BE2C (cell line): Measurements from ENCODE around the gene MAP3K19. TPM values are rescaled to one million over a fixed set of nuclear protein-coding genes. Genes with fewer than 3 reads are reported as not detected.

Source experiments
- DNase-seq: peaks from one replicate; pipeline ENCODE4 v3.0.0-alpha.2; 2020
- H3K27me3 ChIP-seq: fragments of 250-450 bp; sonication (Bioruptor Pico); 2 replicates; pipeline ENCODE4 v1.5.1; 2020; ENCODE audit warnings: mild to moderate bottlenecking
- H3K36me3 ChIP-seq: fragments of 250-450 bp; sonication (Bioruptor Pico); 2 replicates; pipeline ENCODE4 v1.5.1; 2020; ENCODE audit warnings: mild to moderate bottlenecking
- H3K4me1 ChIP-seq: fragments of 250-450 bp; sonication (Bioruptor Pico); 2 replicates; pipeline ENCODE4 v1.5.1; 2020
- H3K4me3 ChIP-seq: 2 replicates; pipeline ENCODE4 v1.5.1; 2011; ENCODE audit warnings: low read depth, low read length
- H3K9me3 ChIP-seq: fragments of 250-450 bp; sonication (Bioruptor Pico); 2 replicates; pipeline ENCODE4 v1.5.1; 2020
- CTCF ChIP-seq: IDR thresholded peaks from 2 replicates; pipeline ENCODE4 v1.5.1; 2012; ENCODE audit warnings: mild to moderate bottlenecking, low read depth, low read length
- polyA plus RNA-seq: library from polyadenylated mRNA; unstranded; fragments of >200 nt; gene quantifications from one replicate; pipeline ENCODE4 v1.2.1, GENCODE V29; 2012; ENCODE audit warnings: low read depth, missing spikeins; ENCODE audit not compliant: insufficient read length, insufficient read depth

The MAP3K19 gene
- not detected for polyA plus RNA-seq

- H3K27me3 ChIP-seq, result no peaks in the 10 kb centered on the region
- TF ChIP-seq CTCF, result no peak
- H3K9me3 ChIP-seq, result no peaks in the 10 kb centered on the region
- no peak within 1 kb of the TSS for H3K4me3 ChIP-seq
- no peaks in the 10 kb centered on the region for H3K4me1 ChIP-seq
- H3K36me3 ChIP-seq, result no peaks in the 10 kb centered on the region
- DNase-seq, result no peak
Measured at GRCh38 chr2:135047300-135047699, at the start of gene MAP3K19. Gene MAP3K19, minus strand, starts transcription at chr2:135047447. Its CDS starts 22,800 bp downstream, at chr2:135024647.

GRCh38 chr2:135096665-135097446 is 49.6 kb upstream of the MAP3K19 start:
- Histone ChIP-seq H3K4me3 (no peak overlapping the region), H3K4me1 (no peaks in the 10 kb centered on the region), H3K27me3 (no peaks in the 10 kb centered on the region), H3K9me3 (no peaks in the 10 kb centered on the region), H3K36me3 (no peaks in the 10 kb centered on the region)
- no peak for DNase-seq
- no peak for TF ChIP-seq CTCF

GRCh38 chr2:135095591-135095990 is 48.3 kb upstream of the MAP3K19 start:
- Histone ChIP-seq H3K9me3 (no peaks in the 10 kb centered on the region), H3K4me3 (no peak overlapping the region), H3K27me3 (no peaks in the 10 kb centered on the region), H3K4me1 (no peaks in the 10 kb centered on the region), H3K36me3 (no peaks in the 10 kb centered on the region)
- DNase-seq, result no peak
- TF ChIP-seq CTCF, result no peak

GRCh38 chr2:135094508-135094907 is 47.3 kb upstream of the MAP3K19 start:
- no peak for TF ChIP-seq CTCF
- no peak for DNase-seq
- Histone ChIP-seq H3K27me3 (no peaks in the 10 kb centered on the region), H3K4me3 (no peak overlapping the region), H3K9me3 (no peaks in the 10 kb centered on the region), H3K4me1 (no peaks in the 10 kb centered on the region), H3K36me3 (no peaks in the 10 kb centered on the region)

- Histone ChIP-seq H3K9me3 (no peaks in the 10 kb centered on the region), H3K4me1 (no peaks in the 10 kb centered on the region), H3K4me3 (no peak overlapping the region), H3K27me3 (no peaks in the 10 kb centered on the region), H3K36me3 (no peaks in the 10 kb centered on the region)
- no peak for DNase-seq
- TF ChIP-seq CTCF, result no peak
Measured at GRCh38 chr2:135093670-135094330, 46.6 kb upstream of the MAP3K19 start.

- DNase-seq, result no peak
- H3K36me3 ChIP-seq, result no peaks in the 10 kb centered on the region
- TF ChIP-seq CTCF, result no peak
Measured at GRCh38 chr2:135093193-135093592, 45.9 kb upstream of the MAP3K19 start.

More at GRCh38 chr2:135093193-135093592, 45.9 kb upstream of the MAP3K19 start:
- Histone ChIP-seq H3K9me3 (no peaks in the 10 kb centered on the region), H3K4me3 (no peak overlapping the region), H3K27me3 (no peaks in the 10 kb centered on the region), H3K4me1 (no peaks in the 10 kb centered on the region)
